OCI-LY1 (cell line): ENCODE results near the gene SPINK5.

Experiments used
- EZH2 ChIP-seq: fragments of 200-600 bp; sonication (generic), shearing (Covaris generic); IDR thresholded peaks from 2 replicates; pipeline ENCODE4 v1.8.0; 2017; ENCODE audit warnings: borderline replicate concordance, mixed run types, mild to moderate bottlenecking, antibody characterized with exemption, low read length, moderate library complexity, mixed read lengths
- TF ChIP-seq, protein P1 (sequence below): fragments of 200-600 bp; sonication (generic), shearing (Covaris generic); IDR thresholded peaks from 2 replicates; pipeline ENCODE4 v1.5.1; 2017; ENCODE audit warnings: mild to moderate bottlenecking, antibody characterized with exemption, low read length, moderate library complexity, mixed read lengths

DNA sequence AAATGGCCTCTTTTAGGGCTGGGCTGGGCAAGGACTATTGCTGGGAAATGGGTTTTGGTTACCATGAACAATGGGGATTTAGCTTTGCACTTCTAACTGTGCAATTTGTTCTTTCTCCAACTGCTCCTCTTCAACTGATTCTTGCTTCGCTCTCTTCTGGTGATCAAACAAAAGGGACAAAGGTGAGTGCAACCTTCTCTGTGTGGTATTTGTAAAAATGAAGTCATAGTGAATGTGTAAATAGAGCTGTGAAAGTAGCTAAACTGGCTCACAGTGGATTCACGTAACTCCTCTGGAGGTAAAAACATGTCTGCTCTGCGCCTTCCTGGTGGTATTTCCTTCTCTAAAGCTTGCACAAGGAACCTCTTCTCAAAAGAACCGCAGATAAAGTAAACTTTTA is 83.6 kb downstream of the SPINK5 start:
- TF ChIP-seq, protein P1, sequence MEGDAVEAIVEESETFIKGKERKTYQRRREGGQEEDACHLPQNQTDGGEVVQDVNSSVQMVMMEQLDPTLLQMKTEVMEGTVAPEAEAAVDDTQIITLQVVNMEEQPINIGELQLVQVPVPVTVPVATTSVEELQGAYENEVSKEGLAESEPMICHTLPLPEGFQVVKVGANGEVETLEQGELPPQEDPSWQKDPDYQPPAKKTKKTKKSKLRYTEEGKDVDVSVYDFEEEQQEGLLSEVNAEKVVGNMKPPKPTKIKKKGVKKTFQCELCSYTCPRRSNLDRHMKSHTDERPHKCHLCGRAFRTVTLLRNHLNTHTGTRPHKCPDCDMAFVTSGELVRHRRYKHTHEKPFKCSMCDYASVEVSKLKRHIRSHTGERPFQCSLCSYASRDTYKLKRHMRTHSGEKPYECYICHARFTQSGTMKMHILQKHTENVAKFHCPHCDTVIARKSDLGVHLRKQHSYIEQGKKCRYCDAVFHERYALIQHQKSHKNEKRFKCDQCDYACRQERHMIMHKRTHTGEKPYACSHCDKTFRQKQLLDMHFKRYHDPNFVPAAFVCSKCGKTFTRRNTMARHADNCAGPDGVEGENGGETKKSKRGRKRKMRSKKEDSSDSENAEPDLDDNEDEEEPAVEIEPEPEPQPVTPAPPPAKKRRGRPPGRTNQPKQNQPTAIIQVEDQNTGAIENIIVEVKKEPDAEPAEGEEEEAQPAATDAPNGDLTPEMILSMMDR = no peak
- TF ChIP-seq EZH2 = no peak
